HS-27A (cell line): Measurements from ENCODE around the gene KCNK17.

Source experiments
- DNase-seq: peaks from one replicate; pipeline ENCODE4 v3.0.0-alpha.2; 2012; ENCODE audit warnings: low read depth, missing footprints

The KCNK17 gene

GRCh38 chr6:39335780-39336545, 21.7 kb upstream of the KCNK17 start:
- no peak for DNase-seq

GRCh38 chr6:39333644-39334438, 19.6 kb upstream of the KCNK17 start:
- no peak for DNase-seq

GRCh38 chr6:39330476-39330875, 16.3 kb upstream of the KCNK17 start:
- DNase-seq: no peak

- DNase-seq: no peak
Observed at GRCh38 chr6:39330057-39330456, 15.8 kb upstream of the KCNK17 start.

GRCh38 chr6:39328066-39328465, 13.8 kb upstream of the KCNK17 start:
- DNase-seq: no peak

- DNase-seq: no peak
Observed at GRCh38 chr6:39327507-39327906, 13.3 kb upstream of the KCNK17 start.

- DNase-seq: no peak
Observed at GRCh38 chr6:39322306-39322850, 8.2 kb upstream of the KCNK17 start, which contains the start of gene KCNK16. TSS of gene KCNK16 (minus strand) at chr6:39322702. CDS start at chr6:39322540, 162 bp downstream.

GRCh38 chr6:39321761-39322160, 7.5 kb upstream of the KCNK17 start:
- no peak for DNase-seq

- no peak for DNase-seq
Observed at GRCh38 chr6:39320363-39320984, 6.3 kb upstream of the KCNK17 start.

GRCh38 chr6:39319621-39320362, 5.6 kb upstream of the KCNK17 start:
- DNase-seq: no peak

- no peak for DNase-seq
Observed at GRCh38 chr6:39317256-39317655, 3.0 kb upstream of the KCNK17 start.

GRCh38 chr6:39313526-39314272, 520 bp downstream of the KCNK17 start:
- no peak for DNase-seq

- no peak for DNase-seq
Observed at GRCh38 chr6:39312912-39313525, 1.2 kb downstream of the KCNK17 start.

GRCh38 chr6:39310542-39310941, 3.7 kb downstream of the KCNK17 start:
- no peak for DNase-seq

- DNase-seq: peak; percentile 41
Observed at GRCh38 chr6:39309942-39310531, 4.2 kb downstream of the KCNK17 start.

- DNase-seq: no peak
Observed at GRCh38 chr6:39307462-39307861, 6.8 kb downstream of the KCNK17 start.

- no peak for DNase-seq
Observed at GRCh38 chr6:39304951-39305350, 9.3 kb downstream of the KCNK17 start.

- no peak for DNase-seq
Observed at GRCh38 chr6:39303425-39304153, 10.6 kb downstream of the KCNK17 start.

GRCh38 chr6:39302669-39303424, 11.4 kb downstream of the KCNK17 start:
- DNase-seq: peak; percentile 39
